Thyroid gland (tissue), 4 donors: Measurements from ENCODE around the gene AFF3. TPM values are rescaled to one million over a fixed set of nuclear protein-coding genes. Genes with fewer than 3 reads are reported as not detected.

Experiments used
- DNase-seq, 2 donors: peaks; one replicate each; pipeline ENCODE4 v3.0.0-alpha.2; 2019
- H3K27ac ChIP-seq, 3 donors: fragments of 200-600 bp; sonication (generic); 1 replicate in 2 of 3; 2 replicates in 1 of 3; pipeline ENCODE4 v1.5.1; 2016 to 2019; ENCODE audit warnings: mild to moderate bottlenecking in 1 of 3, moderate library complexity in 1 of 3
- H3K27me3 ChIP-seq: fragments of 200-600 bp; sonication (generic); one replicate; pipeline ENCODE4 v1.5.1; 2019
- H3K36me3 ChIP-seq, 2 donors: fragments of 200-600 bp; sonication (generic); one replicate each; pipeline ENCODE4 v1.5.1; 2016 to 2019
- H3K4me1 ChIP-seq, 2 donors: fragments of 200-600 bp; sonication (generic); one replicate each; pipeline ENCODE4 v1.5.1; 2017 to 2019
- H3K4me3 ChIP-seq, 3 donors: fragments of 200-600 bp; sonication (generic); replicated peaks in 1 of 3; 1 replicate in 2 of 3; 2 replicates in 1 of 3; pipeline ENCODE4 v1.5.1; 2016; ENCODE audit warnings: mild to moderate bottlenecking in 1 of 3
- H3K9me3 ChIP-seq: fragments of 200-600 bp; sonication (generic); one replicate; pipeline ENCODE4 v1.5.1; 2017
- POLR2A ChIP-seq, 2 donors: fragments of 450-650 bp; IDR thresholded peaks; one replicate each; pipeline ENCODE4 v1.6.1; 2017; ENCODE audit warnings: antibody characterized with exemption in 2 of 2, mild to moderate bottlenecking in 2 of 2, moderate library complexity in 1 of 2
- WGBS, 2 donors: methylation state at CpG; one replicate each; pipeline ENCODE4 v1.1.5; 2017; 5-methylcytosine and 5-hydroxymethylcytosine counted together
- intact Hi-C: fragments of 100-400 bp; cut with DNase I; formaldehyde crosslinking; loops from one replicate; pipeline ENCODE4 v1.15.1; 2023
- total RNA-seq, 4 donors: library from RNA; depleted of rRNA; stranded (reverse); fragments of >200 nt; gene quantifications; one replicate each; pipeline ENCODE4 v1.2.3, GENCODE V29; 2016
- TF ChIP-seq, protein P1 (sequence below), 6 experiments: fragments of 200-600 bp in 3 of 6; fragments of 450-650 bp in 3 of 6; sonication (generic) in 3 of 6; IDR thresholded peaks; one replicate each; pipeline ENCODE4 v1.5.1; 2016 to 2019; ENCODE audit warnings: antibody characterized with exemption in 6 of 6, mild to moderate bottlenecking in 2 of 6, inconsistent platforms in 1 of 6, moderate library complexity in 1 of 6

Gene AFF3
- total RNA-seq, 4 donors from 2014 or later: 0.54 to 2.6 (median 1.1) TPM

DNA sequence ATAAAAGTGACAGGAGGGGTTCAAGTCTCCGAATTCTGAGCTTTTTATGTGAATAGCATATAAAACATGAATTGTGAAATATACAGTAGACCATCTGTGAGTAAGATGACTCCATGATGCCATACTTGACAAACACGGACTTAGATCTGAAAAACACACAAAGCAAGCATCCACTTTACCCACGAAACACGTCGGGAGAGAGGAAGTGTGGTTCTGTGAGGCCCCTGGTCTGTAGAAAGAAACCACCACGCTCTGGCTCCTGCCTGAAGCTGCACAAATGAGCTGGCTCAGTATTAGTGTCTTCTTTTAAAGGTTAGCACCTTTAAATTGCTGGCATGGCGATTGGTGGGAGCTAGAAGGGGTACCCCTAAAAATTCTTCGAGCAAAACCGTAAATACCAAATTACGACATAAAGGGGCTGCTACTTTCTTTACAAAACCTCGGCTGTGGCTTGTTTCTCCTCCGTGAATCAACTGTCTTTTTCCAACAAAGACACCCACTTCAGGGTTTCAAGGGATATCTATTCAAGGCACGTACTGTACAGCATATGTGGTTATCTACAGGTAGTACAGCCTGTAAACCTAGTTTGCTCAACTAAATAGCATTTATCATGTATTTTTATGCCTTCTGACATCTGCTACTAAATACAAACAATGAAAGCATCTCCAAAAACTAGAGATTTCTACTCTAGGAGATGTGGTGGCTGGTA lies 70.9 kb downstream of the AFF3 start:
- WGBS, 2 donors: 85 to 88% methylated on average over 13 of the region's 13 CpGs
- DNase-seq: no peak
- H3K9me3 ChIP-seq: no peaks in the 10 kb centered on the region
- intact Hi-C loops: no loop called here
- no peaks in the 10 kb centered on the region for H3K4me1 ChIP-seq
- no peak for TF ChIP-seq POLR2A (IDR thresholded peaks at IDR 0.05)
- TF ChIP-seq, protein P1, sequence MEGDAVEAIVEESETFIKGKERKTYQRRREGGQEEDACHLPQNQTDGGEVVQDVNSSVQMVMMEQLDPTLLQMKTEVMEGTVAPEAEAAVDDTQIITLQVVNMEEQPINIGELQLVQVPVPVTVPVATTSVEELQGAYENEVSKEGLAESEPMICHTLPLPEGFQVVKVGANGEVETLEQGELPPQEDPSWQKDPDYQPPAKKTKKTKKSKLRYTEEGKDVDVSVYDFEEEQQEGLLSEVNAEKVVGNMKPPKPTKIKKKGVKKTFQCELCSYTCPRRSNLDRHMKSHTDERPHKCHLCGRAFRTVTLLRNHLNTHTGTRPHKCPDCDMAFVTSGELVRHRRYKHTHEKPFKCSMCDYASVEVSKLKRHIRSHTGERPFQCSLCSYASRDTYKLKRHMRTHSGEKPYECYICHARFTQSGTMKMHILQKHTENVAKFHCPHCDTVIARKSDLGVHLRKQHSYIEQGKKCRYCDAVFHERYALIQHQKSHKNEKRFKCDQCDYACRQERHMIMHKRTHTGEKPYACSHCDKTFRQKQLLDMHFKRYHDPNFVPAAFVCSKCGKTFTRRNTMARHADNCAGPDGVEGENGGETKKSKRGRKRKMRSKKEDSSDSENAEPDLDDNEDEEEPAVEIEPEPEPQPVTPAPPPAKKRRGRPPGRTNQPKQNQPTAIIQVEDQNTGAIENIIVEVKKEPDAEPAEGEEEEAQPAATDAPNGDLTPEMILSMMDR (IDR thresholded peaks at IDR 0.05): no peak
- H3K27me3 ChIP-seq: no peaks in the 10 kb centered on the region
- no peak overlapping the region for H3K4me3 ChIP-seq
- no peak overlapping the region for H3K27ac ChIP-seq
- H3K36me3 ChIP-seq: no peaks in the 10 kb centered on the region

DNA sequence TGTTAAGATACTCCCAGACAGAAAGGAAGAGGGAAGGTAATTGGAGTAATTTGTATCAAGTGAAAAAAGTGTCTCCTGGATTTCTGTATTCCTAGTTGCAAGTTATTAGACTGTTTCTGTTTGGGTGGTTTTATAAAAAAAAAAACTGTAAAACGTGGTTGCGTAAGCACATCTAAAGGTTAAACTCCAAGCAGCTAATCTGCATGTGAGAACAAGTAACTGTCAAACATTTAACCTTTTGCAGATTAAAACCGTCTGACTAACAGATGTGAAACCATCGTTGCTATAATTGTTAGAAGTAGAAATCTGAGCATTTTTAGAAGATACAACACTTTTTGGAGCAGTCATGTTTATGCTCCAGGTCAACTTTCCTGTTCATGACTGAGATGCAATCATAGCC lies 72.3 kb downstream of the AFF3 start:
- Histone ChIP-seq H3K9me3 (no peaks in the 10 kb centered on the region), H3K27me3 (no peaks in the 10 kb centered on the region), H3K4me3 (no peak overlapping the region), H3K4me1 (no peaks in the 10 kb centered on the region), H3K36me3 (no peaks in the 10 kb centered on the region), H3K27ac (no peak overlapping the region)
- TF ChIP-seq, protein P1 (IDR thresholded peaks at IDR 0.05): no peak
- TF ChIP-seq POLR2A (IDR thresholded peaks at IDR 0.05): no peak
- intact Hi-C loops: no loop called here
- no peak for DNase-seq
- 61 to 69% methylated on average over 4 of the region's 4 CpGs for WGBS, 2 donors

DNA sequence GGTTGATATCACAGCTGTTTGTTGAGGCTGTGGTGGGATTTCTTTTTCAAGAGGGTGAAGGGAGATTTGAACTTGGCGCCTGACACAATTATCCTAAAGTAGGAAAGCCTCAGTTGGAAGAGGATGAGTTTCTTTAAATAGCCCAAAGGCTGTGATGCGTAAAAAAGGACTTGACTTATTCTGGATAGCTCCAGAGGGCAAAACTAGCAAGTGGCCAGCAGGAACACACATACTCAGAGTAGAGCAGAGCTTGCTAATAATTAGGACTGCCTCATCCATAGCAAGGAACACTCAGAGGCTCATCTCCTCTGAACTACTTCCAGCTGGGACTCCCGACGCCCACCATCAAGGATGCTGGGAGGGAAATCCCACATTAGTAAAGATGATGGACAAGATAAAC lies 74.0 kb downstream of the AFF3 start:
- no peak for DNase-seq
- no peaks in the 10 kb centered on the region for H3K27me3 ChIP-seq
- H3K9me3 ChIP-seq: no peaks in the 10 kb centered on the region
- H3K36me3 ChIP-seq: no peaks in the 10 kb centered on the region
- intact Hi-C loops: no loop called here
- 76 to 81% methylated on average over 4 of the region's 4 CpGs for WGBS, 2 donors
- no peak overlapping the region for H3K4me3 ChIP-seq
- TF ChIP-seq, protein P1 (IDR thresholded peaks at IDR 0.05): no peak
- TF ChIP-seq POLR2A (IDR thresholded peaks at IDR 0.05): no peak
- no peak overlapping the region for H3K27ac ChIP-seq
- no peaks in the 10 kb centered on the region for H3K4me1 ChIP-seq

DNA sequence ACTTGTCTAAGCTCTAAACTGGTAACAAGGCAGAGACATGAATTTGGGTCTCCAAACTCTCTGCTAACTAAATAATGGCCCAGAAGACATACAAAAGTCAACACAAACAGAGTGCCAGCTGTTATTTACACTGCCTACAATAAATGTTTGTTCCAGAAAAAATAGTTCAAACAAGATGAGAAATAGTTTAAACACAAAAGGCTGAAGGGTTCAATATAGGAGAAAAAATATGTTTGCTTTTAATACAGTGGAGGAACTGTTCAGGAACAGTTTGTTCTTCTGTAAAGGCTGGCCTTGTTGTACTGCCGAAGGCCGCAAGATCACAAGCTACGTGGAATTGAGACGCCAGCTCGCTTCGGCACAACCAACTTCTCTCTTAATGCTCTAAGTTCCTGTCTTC lies 74.6 kb downstream of the AFF3 start:
- Histone ChIP-seq H3K4me3 (no peak overlapping the region), H3K27ac (no peak overlapping the region), H3K27me3 (no peaks in the 10 kb centered on the region), H3K4me1 (no peaks in the 10 kb centered on the region), H3K9me3 (no peaks in the 10 kb centered on the region), H3K36me3 (no peaks in the 10 kb centered on the region)
- intact Hi-C loops: no loop called here
- WGBS, 2 donors: 92 to 94% methylated on average over 6 of the region's 6 CpGs
- DNase-seq: no peak
- TF ChIP-seq, protein P1 (IDR thresholded peaks at IDR 0.05): no peak
- no peak for TF ChIP-seq POLR2A (IDR thresholded peaks at IDR 0.05)

DNA sequence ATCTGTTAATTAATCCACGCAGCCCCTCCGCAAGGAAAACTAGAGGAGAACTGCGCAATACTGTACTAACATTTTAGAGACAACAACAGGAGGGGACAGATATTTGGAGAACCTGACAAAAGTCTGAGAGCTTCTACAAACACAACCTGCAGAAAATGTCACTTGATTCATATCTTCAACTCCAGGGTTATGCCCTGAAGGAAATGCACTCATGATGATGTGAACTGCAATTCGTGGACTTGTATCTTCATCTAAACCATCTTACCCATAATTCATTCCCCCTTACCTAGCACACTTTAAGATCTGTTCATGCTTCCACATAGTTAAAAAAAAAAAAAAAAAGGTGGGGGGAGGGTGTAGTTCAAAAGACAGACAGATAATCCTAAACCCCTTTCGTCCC lies 75.5 kb downstream of the AFF3 start:
- H3K27me3 ChIP-seq: no peaks in the 10 kb centered on the region
- intact Hi-C loops: no loop called here
- H3K4me3 ChIP-seq: no peak overlapping the region
- no peaks in the 10 kb centered on the region for H3K4me1 ChIP-seq
- DNase-seq: no peak
- TF ChIP-seq, protein P1 (IDR thresholded peaks at IDR 0.05): no peak
- TF ChIP-seq POLR2A (IDR thresholded peaks at IDR 0.05): no peak
- no peaks in the 10 kb centered on the region for H3K9me3 ChIP-seq
- WGBS, 2 donors: 85 to 89% methylated on average over 5 of the region's 5 CpGs
- H3K36me3 ChIP-seq: no peaks in the 10 kb centered on the region
- no peak overlapping the region for H3K27ac ChIP-seq
